H9 (cell line): ENCODE results near the gene DYDC1. TPM values are rescaled to one million over a fixed set of nuclear protein-coding genes. Genes with fewer than 3 reads are reported as not detected.

Source experiments
- DNase-seq: peaks from one replicate; pipeline ENCODE4 v3.0.0-alpha.2; 2017
- H2AFZ ChIP-seq: one replicate; pipeline ENCODE4 v1.6.1; 2013; ENCODE audit warnings: mild to moderate bottlenecking, low read length, control low read depth, moderate library complexity
- H2AK5ac ChIP-seq: 2 replicates; pipeline ENCODE4 v1.6.1; 2013; ENCODE audit warnings: low read length, control low read depth, mixed read lengths; ENCODE audit not compliant: insufficient read length
- H2BK120ac ChIP-seq: one replicate; pipeline ENCODE4 v1.6.1; 2013; ENCODE audit warnings: low read depth, mild to moderate bottlenecking, low read length, control low read depth, inconsistent platforms; ENCODE audit not compliant: poor library complexity, severe bottlenecking
- H2BK12ac ChIP-seq: 2 replicates; pipeline ENCODE4 v1.6.1; 2013; ENCODE audit warnings: low read length, control low read depth, mixed read lengths, low read depth; ENCODE audit not compliant: insufficient read length
- H2BK15ac ChIP-seq: 2 replicates; pipeline ENCODE4 v1.6.1; 2013; ENCODE audit warnings: low read depth, low read length, control low read depth
- H2BK20ac ChIP-seq: one replicate; pipeline ENCODE4 v1.6.1; 2013; ENCODE audit warnings: low read depth, mild to moderate bottlenecking, low read length, control low read depth, inconsistent platforms; ENCODE audit not compliant: poor library complexity, severe bottlenecking
- H2BK5ac ChIP-seq: 2 replicates; pipeline ENCODE4 v1.6.1; 2013; ENCODE audit warnings: low read length, control low read depth, mixed read lengths; ENCODE audit not compliant: insufficient read length
- H3K14ac ChIP-seq: 2 replicates; pipeline ENCODE4 v1.6.1; 2013; ENCODE audit warnings: low read length, control low read depth; ENCODE audit not compliant: insufficient read depth
- H3K18ac ChIP-seq: 2 replicates; pipeline ENCODE4 v1.6.1; 2013; ENCODE audit warnings: low read depth, mild to moderate bottlenecking, mixed read lengths, low read length, control low read depth; ENCODE audit not compliant: insufficient read length
- H3K23ac ChIP-seq: 2 replicates; pipeline ENCODE4 v1.6.1; 2013; ENCODE audit warnings: low read length, control low read depth, mixed read lengths, low read depth; ENCODE audit not compliant: insufficient read length
- H3K23me2 ChIP-seq: 2 replicates; pipeline ENCODE4 v1.6.1; 2013; ENCODE audit warnings: low read depth, mild to moderate bottlenecking, mixed read lengths, low read length, control low read depth; ENCODE audit not compliant: insufficient read length, poor library complexity, severe bottlenecking
- H3K27ac ChIP-seq: 2 replicates; pipeline ENCODE4 v1.5.1; 2013; ENCODE audit warnings: low read length, control low read depth, mixed read lengths, low read depth; ENCODE audit not compliant: insufficient read length
- H3K27me3 ChIP-seq: 2 replicates; pipeline ENCODE4 v1.6.1; 2013; ENCODE audit warnings: low read length, control low read depth, inconsistent platforms; ENCODE audit not compliant: insufficient read depth
- H3K4ac ChIP-seq: 2 replicates; pipeline ENCODE4 v1.6.1; 2013; ENCODE audit warnings: low read depth, mild to moderate bottlenecking, control low read depth, inconsistent platforms, low read length, moderate library complexity
- H3K4me1 ChIP-seq: 2 replicates; pipeline ENCODE4 v1.6.1; 2013; ENCODE audit warnings: low read length, control low read depth, inconsistent platforms; ENCODE audit not compliant: insufficient read depth
- H3K4me2 ChIP-seq: 2 replicates; pipeline ENCODE4 v1.6.1; 2013; ENCODE audit warnings: low read length, control low read depth, mixed read lengths; ENCODE audit not compliant: insufficient read length, insufficient read depth
- H3K56ac ChIP-seq: 2 replicates; pipeline ENCODE4 v1.6.1; 2013; ENCODE audit warnings: low read depth, mild to moderate bottlenecking, mixed read lengths, low read length, control low read depth; ENCODE audit not compliant: insufficient read length
- H3K79me1 ChIP-seq: 2 replicates; pipeline ENCODE4 v1.6.1; 2013; ENCODE audit warnings: low read depth, mild to moderate bottlenecking, moderate library complexity, low read length, control low read depth, inconsistent platforms; ENCODE audit not compliant: insufficient read depth, poor library complexity, severe bottlenecking
- H3K79me2 ChIP-seq: 2 replicates; pipeline ENCODE4 v1.6.1; 2013; ENCODE audit warnings: low read length, control low read depth, inconsistent platforms; ENCODE audit not compliant: insufficient read depth
- H3K9ac ChIP-seq: 2 replicates; pipeline ENCODE4 v1.6.1; 2013; ENCODE audit warnings: low read length, control low read depth, mixed read lengths; ENCODE audit not compliant: insufficient read length; ENCODE audit errors: extremely low read depth
- H3K9me3 ChIP-seq: one replicate; pipeline ENCODE4 v1.6.1; 2013; ENCODE audit warnings: low read depth, low read length, inconsistent platforms; ENCODE audit not compliant: control insufficient read depth
- H3T11ph ChIP-seq: one replicate; pipeline ENCODE4 v1.6.1; 2013; ENCODE audit warnings: mild to moderate bottlenecking, low read length, control low read depth, inconsistent platforms
- H4K20me1 ChIP-seq: one replicate; pipeline ENCODE4 v1.6.1; 2013; ENCODE audit not compliant: control insufficient read depth, insufficient read length, insufficient read depth
- H4K5ac ChIP-seq: 2 replicates; pipeline ENCODE4 v1.6.1; 2013; ENCODE audit warnings: low read depth, mild to moderate bottlenecking, mixed read lengths, low read length, control low read depth; ENCODE audit not compliant: insufficient read length
- H4K8ac ChIP-seq: replicated peaks from 2 replicates; pipeline ENCODE4 v1.6.1; 2013; ENCODE audit warnings: low read length, control low read depth, mixed read lengths, low read depth; ENCODE audit not compliant: insufficient read length
- H4K91ac ChIP-seq: 2 replicates; pipeline ENCODE4 v1.6.1; 2013; ENCODE audit warnings: low read depth, mild to moderate bottlenecking, moderate library complexity, mixed read lengths, low read length, control low read depth; ENCODE audit not compliant: insufficient read length
- H3K27ac Mint-ChIP-seq, 3 experiments: 2 replicates in 2 of 3; 3 replicates in 1 of 3; pipeline ENCODE4 v1.8.0; 2020 to 2021; ENCODE audit warnings: mixed read lengths in 3 of 3, mild to moderate bottlenecking in 1 of 3, moderate library complexity in 1 of 3
- H3K27me3 Mint-ChIP-seq: 2 replicates; pipeline ENCODE4 v1.8.0; 2021; ENCODE audit warnings: low read depth, mild to moderate bottlenecking, moderate library complexity, mixed read lengths
- H3K36me3 Mint-ChIP-seq, 3 experiments: 2 replicates in 2 of 3; 3 replicates in 1 of 3; pipeline ENCODE4 v1.8.0; 2020 to 2021; ENCODE audit warnings: low read depth in 3 of 3, mixed read lengths in 3 of 3; ENCODE audit not compliant: insufficient read depth in 1 of 3
- H3K4me1 Mint-ChIP-seq, 2 experiments: 2 replicates each; pipeline ENCODE4 v1.8.0; 2020; ENCODE audit warnings: mixed read lengths in 2 of 2
- H3K4me3 Mint-ChIP-seq, 2 experiments: 2 replicates in 1 of 2; 3 replicates in 1 of 2; pipeline ENCODE4 v1.8.0; 2020 to 2021; ENCODE audit warnings: mild to moderate bottlenecking in 2 of 2, mixed read lengths in 2 of 2, moderate library complexity in 1 of 2
- H3K9me3 Mint-ChIP-seq, 2 experiments: 2 replicates in 1 of 2; 3 replicates in 1 of 2; pipeline ENCODE4 v1.8.0; 2020; ENCODE audit warnings: mild to moderate bottlenecking in 2 of 2, mixed read lengths in 2 of 2, moderate library complexity in 1 of 2
- WGBS: extraction: QIAGEN DNeasy Blood & Tissue Kit; methylation state at CpG from one replicate; pipeline ENCODE4 v1.1.7; 2013; ENCODE audit warnings: missing lambda C conversion rate, low lambda C conversion rate, mixed read lengths; ENCODE audit not compliant: insufficient read length; ENCODE audit errors: extremely low coverage; 5-methylcytosine and 5-hydroxymethylcytosine counted together
- total RNA-seq: library from RNA; stranded (reverse); gene quantifications from 2 replicates; pipeline ENCODE4 v1.2.1, GENCODE V29; 2021
- TF ChIP-seq, protein P1 (sequence below): fragments of 200-600 bp; sonication (generic); conservative IDR thresholded peaks from 3 replicates; pipeline ENCODE4 v1.8.0; 2021; ENCODE audit warnings: antibody characterized with exemption, mild to moderate bottlenecking

The DYDC1 gene
- total RNA-seq, 1 experiment from 2014 or later = not detected

GRCh38 chr10:80324891-80325364 is 31.6 kb downstream of the DYDC1 start:
- TF ChIP-seq, protein P1, sequence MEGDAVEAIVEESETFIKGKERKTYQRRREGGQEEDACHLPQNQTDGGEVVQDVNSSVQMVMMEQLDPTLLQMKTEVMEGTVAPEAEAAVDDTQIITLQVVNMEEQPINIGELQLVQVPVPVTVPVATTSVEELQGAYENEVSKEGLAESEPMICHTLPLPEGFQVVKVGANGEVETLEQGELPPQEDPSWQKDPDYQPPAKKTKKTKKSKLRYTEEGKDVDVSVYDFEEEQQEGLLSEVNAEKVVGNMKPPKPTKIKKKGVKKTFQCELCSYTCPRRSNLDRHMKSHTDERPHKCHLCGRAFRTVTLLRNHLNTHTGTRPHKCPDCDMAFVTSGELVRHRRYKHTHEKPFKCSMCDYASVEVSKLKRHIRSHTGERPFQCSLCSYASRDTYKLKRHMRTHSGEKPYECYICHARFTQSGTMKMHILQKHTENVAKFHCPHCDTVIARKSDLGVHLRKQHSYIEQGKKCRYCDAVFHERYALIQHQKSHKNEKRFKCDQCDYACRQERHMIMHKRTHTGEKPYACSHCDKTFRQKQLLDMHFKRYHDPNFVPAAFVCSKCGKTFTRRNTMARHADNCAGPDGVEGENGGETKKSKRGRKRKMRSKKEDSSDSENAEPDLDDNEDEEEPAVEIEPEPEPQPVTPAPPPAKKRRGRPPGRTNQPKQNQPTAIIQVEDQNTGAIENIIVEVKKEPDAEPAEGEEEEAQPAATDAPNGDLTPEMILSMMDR = no peak
- Histone ChIP-seq H3K23ac (no peak overlapping the region), H3K79me2 (no peaks in the 10 kb centered on the region), H3K14ac (no peak overlapping the region), H3K9ac (no peak overlapping the region), H2BK5ac (no peak overlapping the region), H2BK20ac (no peak overlapping the region), H3K56ac (no peak overlapping the region), H2AFZ (no peak overlapping the region), H4K8ac (no peak overlapping the region), H2BK12ac (no peak overlapping the region), H2BK120ac (no peak overlapping the region), H3K4me1 (no peaks in the 10 kb centered on the region; the same call in 1 of the 2 replicates), H2AK5ac (no peak overlapping the region), H3K4me2 (no peak overlapping the region), H4K5ac (no peak overlapping the region), H4K20me1 (no peaks in the 10 kb centered on the region), H2BK15ac (no peak overlapping the region), H3K4ac (no peak overlapping the region), H3T11ph (no peak overlapping the region), H3K18ac (no peak overlapping the region), H3K27me3 (no peaks in the 10 kb centered on the region), H3K23me2 (no peaks in the 10 kb centered on the region), H4K91ac (no peak overlapping the region), H3K27ac (no peak overlapping the region), H3K79me1 (no peaks in the 10 kb centered on the region), H3K9me3 (no peaks in the 10 kb centered on the region)
- WGBS = no CpG with 5 or more reads among the region's 6 CpGs
- Mint-ChIP-seq H3K4me1 (peaks cover 6 to 12% of the 10 kb centered on the region in 2 experiments), H3K4me3 (no peak overlapping the region), H3K27me3 (no peaks in the 10 kb centered on the region), H3K27ac (no peak overlapping the region), H3K9me3 (no peaks in the 10 kb centered on the region), H3K36me3 (no peaks in the 10 kb centered on the region)
- no peak for DNase-seq
